GM21528 (cell line): Measurements from ENCODE around the gene SELP.

Source experiments
- ATAC-seq: cut with Tn5 transposase; IDR thresholded peaks from one replicate; pipeline ENCODE4 v1.9.1; 2021; ENCODE audit warnings: mild to moderate bottlenecking, moderate library complexity; ENCODE audit not compliant: unreplicated experiment, low FRiP score

SELP gene

GRCh38 chr1:169623132-169623926 lies 6.6 kb downstream of the SELP start:
- ATAC-seq = no peak

- ATAC-seq = no peak
Observed at GRCh38 chr1:169620565-169620964, 9.4 kb downstream of the SELP start.

- no peak for ATAC-seq
Observed at GRCh38 chr1:169618367-169618766, 11.6 kb downstream of the SELP start.

GRCh38 chr1:169615803-169616202 lies 14.1 kb downstream of the SELP start:
- no peak for ATAC-seq

GRCh38 chr1:169610858-169611257 lies 19.1 kb downstream of the SELP start:
- no peak for ATAC-seq

GRCh38 chr1:169610108-169610507 lies 19.8 kb downstream of the SELP start:
- no peak for ATAC-seq

GRCh38 chr1:169608226-169608625 lies 21.7 kb downstream of the SELP start:
- ATAC-seq = no peak

GRCh38 chr1:169604781-169605560 lies 25.0 kb downstream of the SELP start:
- no peak for ATAC-seq

- no peak for ATAC-seq
Observed at GRCh38 chr1:169601096-169601881, 28.6 kb downstream of the SELP start.

- ATAC-seq = no peak
Observed at GRCh38 chr1:169595764-169596711, 33.9 kb downstream of the SELP start.

- no peak for ATAC-seq
Observed at GRCh38 chr1:169594391-169594790, 35.5 kb downstream of the SELP start.

- ATAC-seq = no peak
Observed at GRCh38 chr1:169590932-169591331, 39.0 kb downstream of the SELP start.

GRCh38 chr1:169588785-169589485 lies 41.0 kb downstream of the SELP start:
- ATAC-seq = no peak

GRCh38 chr1:169588112-169588511 lies 41.8 kb downstream of the SELP start:
- no peak for ATAC-seq

- peak; percentile 93 for ATAC-seq
Observed at GRCh38 chr1:169586395-169587255, 43.3 kb downstream of the SELP start, which contains the start of gene F5. Gene F5 (minus strand): TSS chr1:169586481. CDS start chr1:169586386, 95 bp downstream.

GRCh38 chr1:169586067-169586394 lies 43.9 kb downstream of the SELP start:
- peak; percentile 44 for ATAC-seq

- ATAC-seq = no peak
Observed at GRCh38 chr1:169585181-169585580, 44.7 kb downstream of the SELP start.

- no peak for ATAC-seq
Observed at GRCh38 chr1:169584483-169585144, 45.3 kb downstream of the SELP start.
